Stimulated activated CD4-positive, alpha-beta T cell treated with anti-CD3 and anti-CD28 coated beads, Interleukin-4, amount 100 ng/mL, for 48 hours (primary cell): ENCODE results near the gene GOLGA8B.
A peak's percentile ranks its signal among the peaks of the same experiment; 100 is the strongest.
"Not testable (repeated sequence)": the region's sequence is repeated elsewhere in the genome, so short reads cannot be mapped to it uniquely, and the experiment has no call there.

Experiments
- DNase-seq, 2 donors: peaks; one replicate each; pipeline ENCODE4 v3.0.0-alpha.2; 2020; ENCODE audit warnings: low read depth in 2 of 2

Gene GOLGA8B

GRCh38 chr15:34583399-34584329 is at the start of gene GOLGA8B:
GOLGA8B (minus strand) TSS chr15:34583651; CDS start chr15:34535912, 47,739 bp downstream.
- peak; percentile 57 to 75 for DNase-seq

- not testable (repeated sequence) for DNase-seq
Observed at GRCh38 chr15:34633165-34633564, 49.7 kb upstream of the GOLGA8B start.

- no peak for DNase-seq
Observed at GRCh38 chr15:34628577-34629152, 45.2 kb upstream of the GOLGA8B start.

GRCh38 chr15:34625007-34625406 is 41.6 kb upstream of the GOLGA8B start:
- no peak for DNase-seq

- DNase-seq: no peak
Observed at GRCh38 chr15:34621675-34622074, 38.2 kb upstream of the GOLGA8B start.

- DNase-seq: no peak
Observed at GRCh38 chr15:34620814-34621213, 37.4 kb upstream of the GOLGA8B start.

GRCh38 chr15:34620142-34620541 is 36.7 kb upstream of the GOLGA8B start:
- no peak for DNase-seq

- no peak for DNase-seq
Observed at GRCh38 chr15:34619151-34619550, 35.7 kb upstream of the GOLGA8B start.

- no peak for DNase-seq
Observed at GRCh38 chr15:34618073-34618472, 34.6 kb upstream of the GOLGA8B start.

- DNase-seq: no peak
Observed at GRCh38 chr15:34616613-34617012, 33.2 kb upstream of the GOLGA8B start.

GRCh38 chr15:34613997-34614396 is 30.5 kb upstream of the GOLGA8B start:
- no peak for DNase-seq

- DNase-seq: no peak
Observed at GRCh38 chr15:34613301-34613700, 29.9 kb upstream of the GOLGA8B start.

- DNase-seq: no peak
Observed at GRCh38 chr15:34610354-34610753, 26.9 kb upstream of the GOLGA8B start.

- DNase-seq: no peak
Observed at GRCh38 chr15:34609102-34610057, 25.9 kb upstream of the GOLGA8B start.

GRCh38 chr15:34608517-34608916 is 25.1 kb upstream of the GOLGA8B start:
- no peak for DNase-seq

GRCh38 chr15:34607832-34608231 is 24.4 kb upstream of the GOLGA8B start:
- DNase-seq: no peak

GRCh38 chr15:34606545-34606944 is 23.1 kb upstream of the GOLGA8B start:
- no peak for DNase-seq

GRCh38 chr15:34606131-34606530 is 22.7 kb upstream of the GOLGA8B start:
- DNase-seq: no peak

- no peak for DNase-seq
Observed at GRCh38 chr15:34603095-34603494, 19.6 kb upstream of the GOLGA8B start.

- no peak for DNase-seq
Observed at GRCh38 chr15:34600923-34601322, 17.5 kb upstream of the GOLGA8B start.

- no peak for DNase-seq
Observed at GRCh38 chr15:34598799-34599585, 15.5 kb upstream of the GOLGA8B start.
